Astrocyte of the cerebellum (primary cell): ENCODE measurements around the gene ADTRP.

ENCODE experiments used
- DNase-seq: peaks from one replicate; pipeline ENCODE4 v3.0.0-alpha.2; 2011; ENCODE audit warnings: low read depth
- H3K4me3 ChIP-seq: 2 replicates; pipeline ENCODE4 v1.5.1; 2011; ENCODE audit warnings: mild to moderate bottlenecking, low read depth, low read length, moderate library complexity
- CTCF ChIP-seq: IDR thresholded peaks from 2 replicates; pipeline ENCODE4 v1.5.1; 2012; ENCODE audit warnings: low read length, low read depth, moderate library complexity, mild to moderate bottlenecking; ENCODE audit errors: missing control alignments
- in situ Hi-C: cut with HindIII; loops from 2 replicates; pipeline ENCODE4 v1.10.0; 2017; ENCODE audit warnings: low sequenced_read_pairs

ADTRP gene

GRCh38 chr6:11811644-11812264 lies 33.2 kb upstream of the ADTRP start:
- DNase-seq, result no peak
- in situ Hi-C loops, result no loop called here

DNA sequence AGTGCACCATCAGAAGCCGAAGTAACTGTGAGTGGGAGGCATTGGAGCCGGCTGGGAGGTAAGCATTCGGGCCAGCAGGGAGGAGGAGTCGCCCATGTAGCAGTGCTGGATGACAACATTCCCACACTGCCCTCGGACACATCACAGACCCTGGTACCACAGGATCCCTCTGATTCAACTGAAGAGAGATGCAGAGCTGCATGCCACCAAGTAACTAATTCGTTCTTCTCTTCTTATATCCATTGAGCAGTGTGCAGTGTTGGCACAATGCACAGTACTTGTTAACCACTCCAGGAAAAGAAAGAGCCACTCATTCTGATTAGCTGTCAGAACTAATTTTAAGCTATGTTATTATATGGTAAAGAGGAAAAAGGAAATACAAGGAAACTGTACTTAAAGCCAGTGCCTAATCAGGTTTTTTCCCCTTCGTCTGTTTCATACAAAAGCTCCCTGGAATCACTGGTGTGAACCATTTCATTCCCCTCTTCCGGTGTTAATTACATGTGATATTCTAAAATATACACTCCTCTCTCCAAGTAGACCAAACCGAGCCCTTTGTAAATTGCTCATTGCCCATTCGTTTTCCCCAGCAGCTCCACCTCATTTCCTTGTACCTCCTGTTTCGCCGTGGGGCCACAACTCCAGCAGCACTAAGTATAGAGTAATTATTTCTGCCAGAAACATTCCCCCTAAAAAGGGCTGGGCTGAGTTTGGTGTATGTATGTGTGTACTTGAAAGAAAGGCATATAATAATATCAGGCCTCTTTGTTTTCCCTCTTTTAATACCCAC lies 32.4 kb upstream of the ADTRP start:
- no peak for TF ChIP-seq CTCF

More at GRCh38 chr6:11811644-11812264, 33.2 kb upstream of the ADTRP start:
- TF ChIP-seq CTCF, result no peak
- H3K4me3 ChIP-seq, result no peak overlapping the region

DNA sequence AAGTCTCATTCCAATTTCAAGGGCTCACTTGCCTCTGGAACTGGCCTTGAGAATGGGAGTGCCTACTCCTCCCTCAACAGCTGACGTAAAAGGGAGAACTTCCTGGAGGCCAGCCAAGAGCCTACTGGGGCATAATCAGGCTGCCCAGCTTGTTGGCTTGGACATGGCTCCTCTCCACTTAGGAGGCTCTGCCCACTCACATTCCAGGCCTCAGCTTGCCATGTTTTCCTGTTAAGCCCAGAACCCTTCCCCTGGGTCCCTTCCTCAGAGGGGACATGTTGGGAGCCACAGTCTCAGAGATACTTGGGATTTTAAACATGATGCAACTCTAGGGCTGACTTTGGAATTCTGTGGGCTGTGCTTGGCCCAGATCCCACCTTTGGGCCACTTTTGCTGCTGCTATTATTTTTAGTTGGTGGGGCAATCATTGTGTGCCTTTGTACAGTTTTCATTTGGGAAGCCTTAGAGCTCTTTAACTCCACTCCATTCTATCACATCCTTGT lies 31.5 kb upstream of the ADTRP start:
- in situ Hi-C loops, result no loop called here
- peak; percentile 39 for DNase-seq
- no peak overlapping the region for H3K4me3 ChIP-seq
- TF ChIP-seq CTCF, result no peak

More for the DNA sequence above, 32.4 kb upstream of the ADTRP start:
- H3K4me3 ChIP-seq, result no peak overlapping the region
- in situ Hi-C loops, result no loop called here
- DNase-seq, result no peak

DNA sequence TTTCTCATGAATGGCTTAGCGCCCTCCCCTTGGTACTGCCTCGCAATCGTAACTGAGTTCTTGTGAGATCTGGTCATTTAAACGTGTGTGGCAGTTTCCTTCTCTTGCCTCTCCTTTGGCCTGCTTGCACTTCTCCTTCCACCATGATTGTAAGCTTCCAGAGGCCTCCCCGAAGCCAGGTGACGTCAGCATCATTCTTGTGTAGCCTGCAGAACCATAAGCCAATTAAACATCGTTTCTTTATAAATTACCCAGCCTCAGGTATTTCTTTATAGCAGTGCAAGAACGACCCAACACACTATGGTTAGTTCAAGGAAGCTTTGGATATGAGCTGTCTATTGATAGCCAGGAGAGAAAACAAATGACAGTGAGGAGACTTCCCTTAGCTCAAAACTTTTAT lies 29.5 kb upstream of the ADTRP start:
- no peak for DNase-seq
- in situ Hi-C loops, result no loop called here
- no peak for TF ChIP-seq CTCF
- no peak overlapping the region for H3K4me3 ChIP-seq

DNA sequence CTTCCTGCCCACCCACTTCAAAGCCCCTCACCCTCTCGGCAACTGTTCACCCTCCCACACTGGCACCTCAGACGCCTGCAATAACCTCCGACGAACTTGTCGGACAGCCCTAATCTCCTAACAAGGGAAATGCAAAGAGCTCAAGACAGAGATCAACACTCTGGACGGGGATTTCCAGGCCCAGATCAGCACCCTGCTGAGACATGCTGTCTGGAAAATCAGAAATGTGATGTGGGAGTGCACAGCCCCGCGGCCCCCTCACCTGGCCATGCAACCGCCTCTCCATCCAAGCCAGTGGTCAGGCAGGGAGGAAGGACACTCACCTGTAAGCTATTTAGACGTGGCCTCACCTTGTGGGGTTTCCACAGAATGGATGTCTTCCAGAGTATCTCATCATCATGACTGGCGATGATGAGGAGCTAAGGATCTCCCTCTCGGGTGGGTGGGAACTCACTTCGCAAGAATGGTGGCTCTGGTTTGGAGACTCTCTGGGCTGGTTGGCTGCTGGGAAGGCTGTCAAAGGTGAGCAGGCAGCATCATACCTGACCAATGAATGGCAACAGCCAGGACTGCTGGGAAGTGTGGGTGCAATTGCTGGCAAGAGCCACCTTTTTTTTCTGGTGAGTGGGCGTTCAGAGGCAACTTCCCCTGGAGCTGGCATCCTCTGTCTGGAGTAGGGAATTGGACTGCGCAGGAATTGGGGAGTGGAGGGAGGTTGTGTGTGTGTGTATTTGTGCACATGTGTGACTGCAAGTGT lies 28.1 kb upstream of the ADTRP start:
- in situ Hi-C loops, result no loop called here
- no peak overlapping the region for H3K4me3 ChIP-seq
- TF ChIP-seq CTCF, result no peak
- DNase-seq, result no peak

GRCh38 chr6:11805259-11806053 lies 26.9 kb upstream of the ADTRP start:
- in situ Hi-C loops, result no loop called here
- H3K4me3 ChIP-seq, result no peak overlapping the region
- no peak for TF ChIP-seq CTCF
- no peak for DNase-seq
